Keratinocyte (primary cell): ENCODE data around the gene SUSD4. TPM values are rescaled to one million over a fixed set of nuclear protein-coding genes. Genes with fewer than 3 reads are reported as not detected.

ENCODE experiments used
- DNase-seq: peaks from one replicate; pipeline ENCODE4 v3.0.0-alpha.2; 2011; ENCODE audit warnings: low read depth, missing footprints, low spot score
- FAIRE-seq: peaks from 2 replicates; lab custom pipeline; 2011; peaks lifted over from hg19 to GRCh38; lab: Jason Lieb, UNC
- H2AFZ ChIP-seq: 2 replicates; pipeline ENCODE4 v1.6.0; 2012; ENCODE audit warnings: low read length, control low read depth, inconsistent platforms; ENCODE audit not compliant: control insufficient read depth
- H3K27ac ChIP-seq: 2 replicates; pipeline ENCODE4 v1.5.1; 2011; ENCODE audit warnings: low read length; ENCODE audit not compliant: control insufficient read depth, insufficient read depth
- H3K27me3 ChIP-seq: 3 replicates; pipeline ENCODE4 v1.6.0; 2011; ENCODE audit warnings: low read length; ENCODE audit not compliant: control insufficient read depth, insufficient read depth; ENCODE audit errors: extremely low read depth
- H3K36me3 ChIP-seq, 2 experiments: 2 replicates in 1 of 2; 3 replicates in 1 of 2; pipeline ENCODE4 v1.5.1; 2011; ENCODE audit warnings: low read length in 2 of 2, mild to moderate bottlenecking in 1 of 2; ENCODE audit not compliant: control insufficient read depth in 2 of 2, insufficient read depth in 2 of 2; ENCODE audit errors: extremely low read depth in 1 of 2
- H3K4me1 ChIP-seq: 3 replicates; pipeline ENCODE4 v1.5.1; 2011; ENCODE audit warnings: low read length; ENCODE audit not compliant: control insufficient read depth, insufficient read depth; ENCODE audit errors: extremely low read depth
- H3K4me2 ChIP-seq: 3 replicates; pipeline ENCODE4 v1.6.0; 2011; ENCODE audit warnings: low read depth, low read length; ENCODE audit not compliant: control insufficient read depth, insufficient read depth; ENCODE audit errors: extremely low read depth
- H3K4me3 ChIP-seq, 3 experiments: fragments of 200-600 bp in 1 of 3; sonication (generic) in 1 of 3; 2 replicates in 2 of 3; 3 replicates in 1 of 3; pipeline ENCODE4 v1.5.1; 2011 to 2016; ENCODE audit warnings: low read length in 3 of 3, mild to moderate bottlenecking in 3 of 3, control low read depth in 2 of 3, inconsistent platforms in 1 of 3, low read depth in 1 of 3, mixed read lengths in 1 of 3, mixed run types in 1 of 3, moderate library complexity in 1 of 3; ENCODE audit not compliant: control insufficient read depth in 2 of 3, insufficient read depth in 2 of 3; ENCODE audit errors: extremely low read depth in 1 of 3
- H3K79me2 ChIP-seq: 2 replicates; pipeline ENCODE4 v1.6.0; 2012; ENCODE audit warnings: low read length; ENCODE audit not compliant: control insufficient read depth, insufficient read depth
- H3K9ac ChIP-seq: 3 replicates; pipeline ENCODE4 v1.6.0; 2011; ENCODE audit warnings: low read length; ENCODE audit not compliant: control insufficient read depth, insufficient read depth; ENCODE audit errors: extremely low read depth
- H3K9me1 ChIP-seq: 3 replicates; pipeline ENCODE4 v1.6.0; 2011; ENCODE audit warnings: low read length; ENCODE audit not compliant: control insufficient read depth, insufficient read depth; ENCODE audit errors: extremely low read depth
- H3K9me3 ChIP-seq: 2 replicates; pipeline ENCODE4 v1.5.1; 2012; ENCODE audit warnings: low read depth, low read length; ENCODE audit not compliant: control insufficient read depth
- H4K20me1 ChIP-seq: 3 replicates; pipeline ENCODE4 v1.6.0; 2011; ENCODE audit warnings: low read length; ENCODE audit not compliant: control insufficient read depth, insufficient read depth; ENCODE audit errors: extremely low read depth
- CTCF ChIP-seq, 3 experiments: IDR thresholded peaks in 1 of 3; conservative IDR thresholded peaks in 1 of 3; optimal IDR thresholded peaks in 1 of 3; 2 replicates in 2 of 3; 3 replicates in 1 of 3; pipeline versions ENCODE3 to v1.5.1; 2011; ENCODE audit warnings: low read length in 3 of 3, mild to moderate bottlenecking in 3 of 3, moderate library complexity in 2 of 3, control low read depth in 1 of 3, inconsistent platforms in 1 of 3; ENCODE audit not compliant: insufficient read depth in 2 of 3; ENCODE audit errors: extremely low read depth in 1 of 3
- EZH2 ChIP-seq: IDR thresholded peaks from one replicate; pipeline ENCODE4 v1.6.1; 2012; ENCODE audit warnings: inconsistent platforms, mild to moderate bottlenecking, low read length, moderate library complexity
- dilution Hi-C: fragments of 300-500 bp; cut with MboI; formaldehyde crosslinking; loops from one replicate; pipeline ENCODE4 v1.7.0; 2020; ENCODE audit warnings: low sequenced_read_pairs; ENCODE audit not compliant: extremely low pct_ligation_motif_present
- polyA plus RNA-seq, 5 experiments: library from polyadenylated mRNA; depleted of rRNA in 3 of 5; stranded (reverse) in 3 of 5; stranded (forward) in 1 of 5; unstranded in 1 of 5; fragments of >200 nt; gene quantifications; 1 replicate in 1 of 5; 2 replicates in 3 of 5; 3 replicates in 1 of 5; pipeline versions ENCODE4 v1.2.1 to v1.2.3, GENCODE V29; 2011 to 2012; ENCODE audit warnings: missing spikeins in 2 of 5, low read depth in 1 of 5, low replicate concordance in 1 of 5

The SUSD4 gene
- polyA plus RNA-seq, 1 donor (not counting 4 experiments of a cell fraction or from before 2014, with no cell fraction given) = 1.6 TPM

DNA sequence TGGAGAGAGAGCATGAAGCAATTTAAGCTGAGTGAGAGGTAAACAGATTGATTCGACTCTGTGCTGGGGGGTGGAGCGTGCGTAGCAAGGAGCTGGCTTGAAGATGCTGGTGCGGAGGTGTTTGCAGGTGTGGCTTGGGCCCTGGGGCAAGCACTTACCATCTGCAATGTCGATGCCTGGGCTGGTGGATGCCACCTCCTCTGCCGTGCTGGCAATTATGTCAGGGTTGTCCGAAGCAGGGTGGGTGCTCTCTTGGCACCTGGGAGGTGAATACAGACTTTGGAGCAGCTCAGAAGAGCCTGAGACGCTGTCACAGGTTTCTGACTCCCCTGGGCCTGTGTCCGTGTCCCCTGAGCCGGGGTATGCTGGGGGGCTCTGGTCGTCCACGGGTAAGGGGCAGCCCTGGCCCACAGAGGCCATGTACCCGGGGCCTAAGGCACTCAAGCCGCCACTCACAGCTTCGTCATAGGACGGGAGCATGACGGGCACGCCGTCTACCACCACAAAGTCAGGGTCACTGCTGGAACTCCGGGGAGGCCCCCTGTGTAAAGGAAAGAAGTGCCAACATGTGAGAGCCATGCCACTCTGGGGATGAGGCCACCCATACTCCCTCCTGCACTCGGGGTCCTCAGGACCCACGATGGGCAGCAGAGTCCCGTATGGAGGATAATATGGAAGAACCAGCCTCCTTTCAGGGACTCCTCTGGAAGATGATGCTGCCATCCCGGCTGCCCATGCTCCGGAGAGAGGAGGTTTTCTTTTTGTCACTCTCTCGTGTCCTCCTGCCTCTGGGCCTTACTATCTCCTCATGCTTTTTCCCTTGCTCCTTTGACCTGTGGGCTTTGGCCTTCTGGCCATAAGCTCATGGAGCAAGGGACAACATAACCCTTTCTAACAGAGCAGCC lies 140.6 kb downstream of the SUSD4 start:
- Histone ChIP-seq H3K4me1 (no peaks in the 10 kb centered on the region), H3K9me1 (no peaks in the 10 kb centered on the region), H3K79me2 (no peaks in the 10 kb centered on the region), H3K9me3 (peaks cover 3% of the 10 kb centered on the region), H3K27me3 (no peaks in the 10 kb centered on the region), H3K9ac (no peak overlapping the region), H3K4me2 (no peak overlapping the region), H2AFZ (no peak overlapping the region), H3K4me3 (no peak overlapping the region), H3K36me3 (no peaks in the 10 kb centered on the region), H4K20me1 (no peaks in the 10 kb centered on the region), H3K27ac (no peak overlapping the region)
- dilution Hi-C loops = no loop called here
- no peak for TF ChIP-seq EZH2
- TF ChIP-seq CTCF (optimal IDR thresholded peaks at IDR 0.05 in 1 of 3, IDR thresholded peaks at IDR 0.05 in 1 of 3, conservative IDR thresholded peaks at IDR 0.05 in 1 of 3; ENCODE audit: extremely low read depth in 1 of 3, insufficient read depth in 2 of 3, low read length in 3 of 3) = no peak
- FAIRE-seq (no peak), DNase-seq (no peak)

DNA sequence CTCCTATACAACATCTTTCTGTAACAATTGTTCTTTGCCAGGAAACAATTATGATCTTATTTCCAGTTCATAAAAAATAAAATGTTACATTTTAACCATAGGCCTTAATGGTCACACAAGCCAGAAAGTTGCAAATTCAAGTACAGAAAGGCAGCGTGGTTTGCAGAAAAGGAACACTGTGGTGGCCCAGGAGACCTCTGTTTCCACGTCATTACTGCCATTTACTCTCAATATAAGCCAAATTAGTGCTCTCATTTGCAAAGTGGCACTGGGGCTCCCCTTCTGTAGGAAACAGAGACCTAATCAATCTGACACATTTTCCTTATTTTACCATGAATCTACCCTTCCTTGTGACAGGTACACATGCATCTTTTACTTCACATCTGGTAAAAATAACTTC lies 141.6 kb downstream of the SUSD4 start:
- Histone ChIP-seq H3K9me3 (peaks cover 3% of the 10 kb centered on the region), H3K27me3 (no peaks in the 10 kb centered on the region), H3K79me2 (no peaks in the 10 kb centered on the region), H3K4me1 (no peaks in the 10 kb centered on the region), H3K36me3 (no peaks in the 10 kb centered on the region), H4K20me1 (no peaks in the 10 kb centered on the region), H3K4me2 (no peak overlapping the region), H3K9ac (no peak overlapping the region), H3K4me3 (no peak overlapping the region), H3K27ac (no peak overlapping the region), H3K9me1 (no peaks in the 10 kb centered on the region), H2AFZ (no peak overlapping the region)
- DNase-seq = no peak
- no peak for FAIRE-seq
- TF ChIP-seq EZH2 (no peak), CTCF (optimal IDR thresholded peaks at IDR 0.05 in 1 of 3, IDR thresholded peaks at IDR 0.05 in 1 of 3, conservative IDR thresholded peaks at IDR 0.05 in 1 of 3; ENCODE audit: extremely low read depth in 1 of 3, insufficient read depth in 2 of 3, low read length in 3 of 3) (no peak)
- dilution Hi-C loops = no loop called here
